Stimulated activated memory B cell treated with anti-CD40 and anti-IgM and Interleukin-4, amounts not matched to agents 10 μg/mL and 1 μg/mL and 100 μg/mL, for 72 hours (primary cell): ENCODE data around the gene SMOC1.

Experiments
- ATAC-seq: fragments of 150-1000 bp; cut with Tn5 transposase; 2 replicates; pipeline ENCODE4 v1.10.0; 2021
- H3K27ac Mint-ChIP-seq: one replicate; pipeline ENCODE4 v1.8.0; 2022; ENCODE audit warnings: mild to moderate bottlenecking, mixed read lengths
- H3K27me3 Mint-ChIP-seq: one replicate; pipeline ENCODE4 v1.8.0; 2022; ENCODE audit warnings: mixed read lengths
- H3K36me3 Mint-ChIP-seq: one replicate; pipeline ENCODE4 v1.8.0; 2022; ENCODE audit warnings: mixed read lengths
- H3K4me1 Mint-ChIP-seq: one replicate; pipeline ENCODE4 v1.8.0; 2022; ENCODE audit warnings: mixed read lengths
- H3K4me3 Mint-ChIP-seq: one replicate; pipeline ENCODE4 v1.8.0; 2022; ENCODE audit warnings: mild to moderate bottlenecking, moderate library complexity, mixed read lengths
- H3K9me3 Mint-ChIP-seq: one replicate; pipeline ENCODE4 v1.8.0; 2022; ENCODE audit warnings: mixed read lengths

The SMOC1 gene

DNA sequence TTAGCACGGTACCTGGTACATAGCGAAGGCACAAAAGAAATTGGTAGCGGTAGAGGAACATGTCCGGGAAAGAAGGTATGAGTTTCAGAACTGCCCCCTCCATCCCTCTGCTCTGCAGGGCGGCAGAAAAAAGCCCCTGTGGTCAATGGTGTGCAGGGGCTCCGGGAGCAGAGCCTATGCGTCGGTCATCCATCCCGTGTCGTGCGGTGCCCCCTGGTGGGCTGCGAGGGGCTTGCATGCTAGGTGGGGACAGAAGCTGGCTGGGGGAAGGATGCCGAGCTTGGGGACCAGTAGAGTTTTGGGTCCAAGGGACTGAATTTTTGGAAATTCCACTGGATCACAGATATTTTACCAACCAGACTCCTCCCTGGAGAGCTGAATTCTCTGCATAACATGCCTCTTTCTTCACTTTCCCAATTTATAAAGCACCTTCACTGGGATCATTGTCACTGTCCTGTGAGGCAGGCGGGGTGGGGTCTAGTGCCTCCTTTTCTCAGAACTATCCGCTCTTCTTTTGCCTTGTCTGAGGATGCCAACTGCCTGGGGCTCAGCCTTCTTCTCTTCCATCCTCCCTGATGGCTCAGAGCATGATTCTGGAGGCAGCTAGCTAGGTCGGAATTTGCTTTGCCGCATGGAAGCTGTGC lies 148.7 kb downstream of the SMOC1 start:
- Mint-ChIP-seq H3K4me1 (no peaks in the 10 kb centered on the region), H3K27me3 (peaks cover 22% of the 10 kb centered on the region), H3K27ac (no peak overlapping the region), H3K9me3 (no peaks in the 10 kb centered on the region), H3K36me3 (no peaks in the 10 kb centered on the region), H3K4me3 (no peak overlapping the region)
- ATAC-seq: peak; percentile 52

DNA sequence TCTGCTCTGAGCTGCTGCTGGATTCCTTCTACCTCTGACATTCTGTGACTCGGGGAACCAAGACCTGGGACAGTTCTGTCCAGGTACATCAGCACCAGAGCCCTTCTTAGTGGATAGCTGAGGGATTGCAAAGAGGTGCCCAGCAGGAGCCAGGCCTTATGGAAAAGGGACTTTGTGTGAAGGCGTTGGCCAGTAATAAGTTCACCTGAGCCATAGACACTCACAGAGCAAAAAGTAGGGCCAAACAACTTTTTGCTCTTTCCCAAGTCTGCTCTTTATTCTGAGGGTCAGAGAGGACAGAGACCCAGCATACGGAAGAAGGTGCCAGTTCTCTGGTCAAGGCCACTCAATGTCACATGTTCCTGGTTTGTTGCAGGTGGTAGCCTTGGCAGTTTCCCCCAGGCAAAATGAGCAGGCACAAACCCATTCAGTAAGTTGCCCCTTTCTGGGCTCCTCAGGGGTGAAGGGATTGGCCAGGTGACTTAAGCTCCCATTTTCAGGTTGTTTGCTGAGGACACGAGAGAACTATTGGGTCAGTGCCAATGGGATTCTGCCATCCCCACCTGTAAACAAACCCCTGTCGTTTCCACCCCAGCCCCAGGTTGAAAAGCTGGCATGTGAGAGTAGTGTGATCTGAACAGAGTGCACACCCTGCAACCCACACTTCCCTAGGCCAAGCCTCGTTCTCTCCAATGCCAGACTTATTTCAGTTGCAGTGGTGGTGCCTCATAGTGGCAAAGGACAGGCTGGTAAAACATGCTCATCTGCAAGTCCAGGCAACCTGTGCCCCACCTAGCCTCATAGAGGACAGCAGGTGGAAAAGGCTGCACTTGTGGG lies 150.3 kb downstream of the SMOC1 start:
- no peak for ATAC-seq
- no peak overlapping the region for H3K27ac Mint-ChIP-seq
- peaks cover 38% of the 10 kb centered on the region for H3K27me3 Mint-ChIP-seq
- H3K9me3 Mint-ChIP-seq: no peaks in the 10 kb centered on the region
- H3K4me1 Mint-ChIP-seq: no peaks in the 10 kb centered on the region
- no peak overlapping the region for H3K4me3 Mint-ChIP-seq
- no peaks in the 10 kb centered on the region for H3K36me3 Mint-ChIP-seq

DNA sequence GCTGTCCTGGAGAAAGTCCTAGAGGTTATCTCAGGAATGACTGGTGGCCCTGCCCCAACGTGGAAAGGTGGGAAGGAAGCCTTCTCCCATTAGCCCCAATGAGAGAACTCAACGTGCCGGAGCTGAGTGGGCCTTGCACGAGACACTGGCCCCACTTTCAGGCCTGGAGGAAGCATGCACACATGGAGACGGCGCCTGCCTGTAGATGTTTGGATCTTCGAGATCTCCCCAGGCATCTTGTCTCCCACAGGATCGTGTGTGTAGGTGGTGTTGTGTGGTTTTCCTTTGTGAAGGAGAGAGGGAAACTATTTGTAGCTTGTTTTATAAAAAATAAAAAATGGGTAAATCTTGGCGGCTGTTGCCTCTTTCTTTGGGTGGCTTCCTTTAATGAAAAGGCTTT lies 152.8 kb downstream of the SMOC1 start:
- ATAC-seq: no peak
- no peaks in the 10 kb centered on the region for H3K9me3 Mint-ChIP-seq
- peaks cover 42% of the 10 kb centered on the region for H3K27me3 Mint-ChIP-seq
- no peak overlapping the region for H3K4me3 Mint-ChIP-seq
- H3K36me3 Mint-ChIP-seq: no peaks in the 10 kb centered on the region
- H3K4me1 Mint-ChIP-seq: no peaks in the 10 kb centered on the region
- no peak overlapping the region for H3K27ac Mint-ChIP-seq

DNA sequence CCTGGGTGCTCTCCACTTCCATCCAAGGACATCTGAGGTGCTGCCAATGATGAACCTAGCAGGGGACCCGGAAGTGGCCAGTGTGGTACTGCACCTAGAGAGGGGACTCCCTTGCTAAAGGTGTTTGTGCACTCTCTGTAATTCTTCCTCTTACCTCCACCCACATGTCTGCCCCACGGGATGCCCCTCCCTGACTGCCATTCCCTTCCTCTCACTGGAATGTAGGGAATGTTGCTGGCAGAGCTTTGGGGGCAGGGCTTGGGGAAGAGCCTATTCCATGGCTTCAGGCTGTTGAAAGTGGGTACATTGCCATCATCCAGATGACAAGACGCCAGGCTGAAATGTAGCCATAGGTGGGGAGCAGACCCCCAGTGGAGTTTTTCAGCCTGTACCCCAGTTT lies 153.2 kb downstream of the SMOC1 start:
- Mint-ChIP-seq H3K27me3 (peaks cover 42% of the 10 kb centered on the region), H3K27ac (no peak overlapping the region), H3K36me3 (no peaks in the 10 kb centered on the region), H3K4me3 (no peak overlapping the region), H3K9me3 (no peaks in the 10 kb centered on the region), H3K4me1 (no peaks in the 10 kb centered on the region)
- ATAC-seq: no peak

DNA sequence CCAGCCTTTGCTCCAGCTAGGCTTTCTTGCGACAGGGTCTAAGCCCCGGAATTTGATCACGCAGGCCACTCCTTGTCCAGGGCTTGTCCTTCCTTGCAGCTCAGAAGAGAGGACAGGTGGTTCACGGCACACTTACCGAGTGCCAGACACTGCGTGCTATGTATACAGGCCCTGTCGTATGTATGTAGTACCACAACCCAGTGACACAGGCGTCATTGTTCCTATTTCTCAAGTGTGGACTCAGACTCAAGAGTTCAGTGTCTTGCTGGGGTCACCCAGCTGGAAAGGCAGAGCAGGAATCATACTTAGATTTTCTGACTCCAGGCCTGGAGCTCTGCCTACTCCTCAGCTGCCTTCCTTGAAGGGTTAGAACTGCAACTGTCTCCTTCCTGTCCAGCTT lies 153.9 kb downstream of the SMOC1 start:
- no peak overlapping the region for H3K4me3 Mint-ChIP-seq
- no peak for ATAC-seq

DNA sequence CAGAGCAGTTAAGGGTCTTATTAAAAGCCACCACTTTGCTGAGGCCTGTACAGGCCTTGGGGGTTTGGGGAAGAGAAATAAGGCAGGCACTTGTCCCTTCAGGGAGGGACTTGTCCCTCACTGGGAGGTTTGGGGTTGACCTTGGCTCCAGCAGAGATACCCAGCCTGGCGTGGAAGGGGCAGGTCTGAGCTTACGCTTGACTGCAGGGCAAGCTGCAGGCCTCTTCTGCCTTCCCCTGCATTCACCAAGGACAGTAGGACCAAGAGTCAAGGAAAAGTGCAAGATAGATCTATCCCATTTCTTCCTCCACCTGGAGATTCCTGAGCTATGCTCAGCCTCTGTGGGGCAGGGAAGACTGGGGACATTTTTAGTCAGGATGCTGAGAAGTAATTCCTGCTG lies 154.3 kb downstream of the SMOC1 start:
- Mint-ChIP-seq H3K27me3 (peaks cover 42% of the 10 kb centered on the region), H3K4me1 (no peaks in the 10 kb centered on the region), H3K4me3 (no peak overlapping the region), H3K9me3 (no peaks in the 10 kb centered on the region), H3K27ac (no peak overlapping the region), H3K36me3 (no peaks in the 10 kb centered on the region)
- no peak for ATAC-seq

More for the DNA sequence above, 153.9 kb downstream of the SMOC1 start:
- Mint-ChIP-seq H3K27ac (no peak overlapping the region), H3K36me3 (no peaks in the 10 kb centered on the region), H3K4me1 (no peaks in the 10 kb centered on the region), H3K9me3 (no peaks in the 10 kb centered on the region), H3K27me3 (peaks cover 42% of the 10 kb centered on the region)

DNA sequence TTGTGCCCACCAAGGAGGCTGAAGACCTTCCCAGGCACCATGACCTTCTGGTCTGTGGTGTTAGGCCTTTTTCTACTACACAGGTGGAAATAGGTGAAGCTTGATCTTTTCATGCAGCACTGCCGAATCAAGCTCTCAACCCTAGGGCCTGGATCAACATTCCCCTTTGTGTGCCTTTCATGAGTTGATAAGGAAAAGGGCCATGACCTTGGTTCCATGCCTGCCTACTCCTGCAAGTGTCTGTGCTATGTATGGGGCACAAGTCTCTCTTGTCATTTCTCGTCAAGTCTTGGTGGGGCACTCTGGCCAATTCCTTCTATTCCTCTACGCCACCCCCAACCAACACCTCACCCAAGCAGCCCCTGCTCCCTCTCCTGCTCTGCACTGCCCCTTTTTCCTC lies 155.0 kb downstream of the SMOC1 start:
- Mint-ChIP-seq H3K4me3 (no peak overlapping the region), H3K27ac (no peak overlapping the region), H3K4me1 (no peaks in the 10 kb centered on the region), H3K9me3 (no peaks in the 10 kb centered on the region), H3K27me3 (peaks cover 48% of the 10 kb centered on the region), H3K36me3 (no peaks in the 10 kb centered on the region)
- no peak for ATAC-seq

DNA sequence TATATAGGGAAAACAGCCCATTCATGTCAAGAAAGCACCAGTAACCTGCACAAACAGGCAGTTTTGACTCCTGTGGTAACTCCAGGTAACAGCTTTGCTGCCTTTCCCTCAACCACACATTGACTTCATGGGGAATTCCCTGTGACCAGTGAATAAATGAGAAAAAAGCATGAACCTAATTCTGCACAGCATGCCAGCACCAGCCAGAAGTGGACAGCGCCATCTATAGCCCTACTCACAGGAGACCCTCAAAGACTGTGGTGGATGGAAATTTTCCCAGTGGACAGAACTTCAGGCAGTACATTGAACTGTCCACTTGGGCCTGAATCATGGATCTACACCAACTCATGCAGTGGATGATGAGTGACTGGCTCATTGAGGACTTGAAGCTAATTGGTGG lies 157.4 kb downstream of the SMOC1 start:
- peaks cover 44% of the 10 kb centered on the region for H3K27me3 Mint-ChIP-seq

DNA sequence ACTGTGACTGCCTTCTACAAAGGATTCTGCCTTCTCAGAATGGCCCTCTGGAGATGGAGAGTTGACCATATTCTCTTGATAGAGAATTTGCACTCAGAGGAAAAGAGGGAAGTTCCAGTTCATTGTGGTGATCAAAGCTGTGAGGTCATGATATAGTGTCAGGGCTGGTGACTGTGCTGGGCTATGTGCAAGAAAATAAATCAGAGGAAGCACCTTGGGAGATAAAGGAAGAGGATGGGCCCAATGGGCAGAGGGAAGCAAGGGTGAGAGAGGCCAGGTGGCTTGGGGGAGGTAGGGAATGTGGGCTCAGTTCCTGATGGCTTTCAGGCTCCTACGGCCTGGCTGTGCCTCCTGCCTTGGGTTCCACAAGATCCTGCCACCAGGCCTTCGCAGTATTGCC lies 163.8 kb downstream of the SMOC1 start:
- Mint-ChIP-seq H3K27me3 (peaks cover 41% of the 10 kb centered on the region), H3K4me3 (no peak overlapping the region), H3K4me1 (no peaks in the 10 kb centered on the region), H3K27ac (no peak overlapping the region), H3K9me3 (no peaks in the 10 kb centered on the region), H3K36me3 (no peaks in the 10 kb centered on the region)
- ATAC-seq: no peak

More for the DNA sequence above, 157.4 kb downstream of the SMOC1 start:
- Mint-ChIP-seq H3K4me1 (no peaks in the 10 kb centered on the region), H3K36me3 (no peaks in the 10 kb centered on the region), H3K4me3 (no peak overlapping the region), H3K27ac (no peak overlapping the region), H3K9me3 (no peaks in the 10 kb centered on the region)
- ATAC-seq: no peak

DNA sequence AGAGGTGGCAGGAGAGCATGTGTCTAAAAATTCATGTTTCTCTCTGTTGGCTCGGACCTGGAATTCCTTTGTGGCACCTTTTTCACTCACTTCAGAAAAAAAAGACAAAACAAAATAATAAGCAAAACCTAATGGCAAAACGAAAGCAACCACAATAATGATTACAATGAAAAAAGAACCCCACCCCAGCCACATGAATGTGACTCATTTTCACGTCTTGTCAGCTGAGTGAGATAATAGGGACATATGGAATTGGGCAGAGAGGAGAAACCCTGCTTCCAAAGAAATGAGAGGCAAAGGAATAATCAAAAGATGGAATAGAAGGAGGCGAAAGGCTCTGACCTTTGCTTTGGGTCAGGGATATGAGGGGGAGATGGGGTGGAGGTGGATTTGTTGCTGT lies 166.1 kb downstream of the SMOC1 start:
- Mint-ChIP-seq H3K27me3 (peaks cover 30% of the 10 kb centered on the region), H3K36me3 (no peaks in the 10 kb centered on the region), H3K4me1 (no peaks in the 10 kb centered on the region), H3K9me3 (no peaks in the 10 kb centered on the region), H3K4me3 (no peak overlapping the region), H3K27ac (no peak overlapping the region)
- ATAC-seq: no peak

DNA sequence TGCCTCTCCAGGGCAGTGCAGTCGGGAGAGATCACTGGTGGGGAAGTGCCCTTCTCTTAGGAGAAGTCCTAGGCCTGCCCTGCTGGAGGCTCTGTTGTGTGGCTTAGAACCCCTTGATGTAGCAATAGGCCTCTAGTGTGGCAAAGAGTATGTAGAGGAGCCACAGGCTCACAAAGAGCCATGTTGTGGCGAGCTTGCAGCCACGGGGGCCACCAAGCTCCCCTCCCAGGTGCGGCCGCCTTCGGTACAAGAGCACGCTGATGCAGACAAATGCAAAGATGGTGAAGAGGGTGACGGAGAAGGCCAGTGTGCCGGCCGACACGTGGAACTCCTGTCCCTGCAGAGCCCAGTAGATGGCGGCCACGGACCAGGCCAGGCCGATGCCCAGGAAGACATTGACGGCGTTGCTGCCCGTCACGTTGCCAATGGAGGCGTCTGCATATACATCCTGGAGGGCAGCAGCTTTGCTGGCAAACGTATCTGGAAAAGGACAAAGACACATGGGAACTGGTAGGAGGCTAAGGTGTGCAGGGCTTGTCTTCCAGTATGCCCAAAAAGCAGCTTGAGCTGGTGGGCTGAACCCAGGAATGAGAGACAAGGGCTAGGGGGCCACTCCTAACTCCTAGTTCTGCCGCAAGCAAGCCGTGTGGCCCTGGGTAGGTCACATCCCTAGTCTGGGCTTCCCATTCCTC lies 166.8 kb downstream of the SMOC1 start:
- Mint-ChIP-seq H3K27ac (no peak overlapping the region), H3K36me3 (no peaks in the 10 kb centered on the region), H3K4me1 (no peaks in the 10 kb centered on the region), H3K27me3 (peaks cover 30% of the 10 kb centered on the region), H3K4me3 (no peak overlapping the region), H3K9me3 (no peaks in the 10 kb centered on the region)
- ATAC-seq: no peak

DNA sequence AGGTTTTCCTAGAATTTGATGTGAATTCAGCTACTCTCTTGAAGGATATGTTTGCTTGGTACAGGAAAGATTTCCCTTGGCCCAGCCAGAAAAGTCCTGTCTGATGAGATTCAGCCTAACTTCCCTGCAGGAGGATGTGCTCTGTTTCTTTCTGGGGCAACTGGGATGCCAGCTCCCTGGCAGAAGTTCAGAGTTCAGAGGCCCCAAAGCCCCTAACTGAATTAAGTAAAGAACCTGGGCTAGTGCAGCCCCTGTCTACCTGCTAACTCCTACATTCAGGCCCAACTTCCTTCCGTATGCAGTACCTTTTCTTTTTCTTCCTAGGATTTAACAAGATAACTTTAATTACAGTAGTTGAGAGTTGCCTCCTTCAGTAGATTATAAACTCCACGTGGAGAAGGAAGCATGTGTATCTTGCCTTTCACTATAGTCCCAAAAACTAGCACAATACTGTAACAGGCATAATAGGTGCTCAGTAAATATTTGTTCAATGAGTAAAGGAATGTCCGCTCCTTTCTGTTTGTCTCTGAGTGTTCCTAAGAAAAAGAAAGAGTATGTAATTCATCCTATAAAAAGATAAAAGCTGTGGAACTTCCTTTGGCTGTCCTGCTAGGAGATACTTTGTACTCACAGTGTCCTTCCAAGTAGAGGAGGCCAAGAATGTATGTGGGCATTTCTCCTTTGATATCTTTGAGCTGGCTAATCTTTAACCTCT lies 168.5 kb downstream of the SMOC1 start:
- no peaks in the 10 kb centered on the region for H3K9me3 Mint-ChIP-seq
- H3K4me3 Mint-ChIP-seq: no peak overlapping the region
- ATAC-seq: no peak
- H3K27ac Mint-ChIP-seq: no peak overlapping the region
- H3K27me3 Mint-ChIP-seq: peaks cover 24% of the 10 kb centered on the region
- no peaks in the 10 kb centered on the region for H3K4me1 Mint-ChIP-seq
- H3K36me3 Mint-ChIP-seq: no peaks in the 10 kb centered on the region

DNA sequence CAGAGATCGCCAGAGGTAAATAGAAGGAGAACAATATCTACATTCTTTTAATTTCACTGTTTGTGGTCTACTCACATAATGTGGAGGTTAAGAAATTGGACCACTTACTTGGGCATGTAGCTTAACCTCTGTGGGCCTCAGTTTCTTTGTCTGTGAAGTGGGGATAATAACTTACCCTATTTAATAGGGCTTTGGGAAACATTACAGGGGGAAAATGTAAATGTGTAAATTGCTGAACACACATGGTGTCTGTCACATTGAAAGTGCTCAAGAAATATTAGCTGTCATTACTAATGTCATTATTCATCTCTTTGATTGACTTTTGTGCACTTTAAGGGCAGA lies 169.1 kb downstream of the SMOC1 start:
- Mint-ChIP-seq H3K27ac (no peak overlapping the region), H3K4me1 (no peaks in the 10 kb centered on the region), H3K27me3 (peaks cover 21% of the 10 kb centered on the region), H3K36me3 (no peaks in the 10 kb centered on the region), H3K4me3 (no peak overlapping the region), H3K9me3 (no peaks in the 10 kb centered on the region)
- ATAC-seq: no peak

DNA sequence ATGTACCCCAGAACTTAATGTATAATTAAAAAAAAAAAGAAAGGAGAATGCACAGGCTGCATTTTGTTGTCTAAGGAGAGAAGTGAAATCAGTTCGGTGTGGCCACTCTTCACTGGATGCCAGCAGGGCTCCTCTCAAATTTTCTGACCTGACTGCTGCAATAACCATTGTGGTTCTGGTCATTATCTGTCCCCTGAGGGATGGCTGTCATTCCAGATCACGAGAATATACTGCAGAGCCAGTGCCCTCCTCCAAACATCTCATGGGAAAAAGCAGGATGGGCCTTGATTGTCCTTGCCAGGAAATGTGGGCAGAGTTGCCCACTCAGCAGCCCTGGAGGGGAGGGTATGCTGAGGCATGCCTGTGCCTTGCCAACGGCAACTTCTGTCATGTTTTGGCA lies 170.4 kb downstream of the SMOC1 start:
- H3K9me3 Mint-ChIP-seq: no peaks in the 10 kb centered on the region
- ATAC-seq: no peak
- no peaks in the 10 kb centered on the region for H3K4me1 Mint-ChIP-seq
- H3K27me3 Mint-ChIP-seq: peaks cover 14% of the 10 kb centered on the region
- H3K4me3 Mint-ChIP-seq: no peak overlapping the region
- H3K36me3 Mint-ChIP-seq: no peaks in the 10 kb centered on the region
- H3K27ac Mint-ChIP-seq: no peak overlapping the region

DNA sequence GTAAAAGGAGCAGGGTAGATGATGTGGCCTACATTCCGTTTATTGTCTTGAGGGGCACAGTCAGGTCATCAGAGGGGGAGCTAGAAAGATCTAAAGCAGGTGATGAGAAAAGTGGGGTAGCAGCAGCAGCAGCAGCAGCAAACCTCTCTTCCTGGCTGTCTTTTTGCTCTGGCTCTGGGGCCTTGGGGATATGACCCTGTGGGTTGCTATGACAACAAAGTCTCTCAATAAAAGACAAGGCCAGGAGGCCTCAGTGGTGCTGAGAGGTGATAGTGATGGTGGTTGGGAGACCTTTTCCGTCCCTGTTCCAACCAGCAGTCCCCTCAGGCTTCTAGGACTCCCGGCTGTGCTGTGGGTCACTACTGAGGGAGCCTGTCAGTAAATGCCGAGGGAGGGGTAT lies 170.9 kb downstream of the SMOC1 start:
- Mint-ChIP-seq H3K4me1 (no peaks in the 10 kb centered on the region), H3K9me3 (no peaks in the 10 kb centered on the region), H3K36me3 (no peaks in the 10 kb centered on the region), H3K27ac (no peak overlapping the region), H3K4me3 (no peak overlapping the region), H3K27me3 (peaks cover 8% of the 10 kb centered on the region)
- no peak for ATAC-seq
